ENCODE results near the gene PRDX5. TPM values are rescaled to one million over a fixed set of nuclear protein-coding genes. Genes with fewer than 3 reads are reported as not detected.

Gene PRDX5
- total and polyA plus RNA-seq, 10 of the 15 experiments (the other 5 are each of a cell fraction or from before 2014, with no cell fraction given): 95.7 to 406 (median 240) TPM

DNA sequence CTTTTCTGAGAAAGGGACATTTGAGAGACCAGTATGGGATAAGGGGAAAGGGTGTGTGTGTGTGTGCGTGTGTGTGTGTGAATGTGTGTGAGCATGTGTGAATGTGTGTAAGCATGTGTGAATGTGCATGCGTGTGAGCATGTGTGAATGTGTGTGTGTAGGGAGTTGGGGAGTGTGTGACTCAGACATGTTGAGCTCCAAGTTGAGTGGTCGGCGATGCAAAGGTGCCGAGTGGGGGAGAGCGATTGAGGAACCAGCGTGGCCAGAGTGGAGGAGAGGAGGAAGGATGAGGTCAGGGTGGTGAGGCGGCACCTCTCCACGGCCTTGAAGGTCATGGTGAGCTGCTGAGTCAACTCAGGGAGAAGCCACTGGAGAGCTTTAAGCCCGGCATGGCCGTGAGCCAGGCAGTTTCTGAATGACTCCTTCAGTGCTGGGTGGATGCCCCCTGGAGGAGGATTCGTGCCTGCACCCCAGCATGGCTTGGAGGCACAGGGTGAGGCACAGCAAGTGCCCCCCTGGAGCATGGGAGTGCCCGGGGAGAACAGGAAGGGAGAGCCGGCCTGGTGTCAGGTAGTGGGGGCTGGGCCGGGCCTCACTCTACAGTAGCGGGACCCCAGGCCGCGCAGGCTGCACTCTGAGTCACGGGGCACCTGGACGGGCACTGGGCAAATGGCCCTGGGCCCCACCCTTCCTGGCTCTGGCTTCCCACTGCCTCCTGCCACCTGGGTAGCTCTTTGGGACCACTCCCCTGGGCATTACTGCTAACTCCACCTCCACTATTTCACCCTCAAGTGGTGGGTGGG is 13.8 kb downstream of the PRDX5 start (continued):
- TF ChIP-seq EP300 (IDR thresholded peaks at IDR 0.05; ENCODE audit: borderline replicate concordance in 1 of 2, control insufficient read depth in 1 of 2, low read depth in 2 of 2, low read length in 2 of 2) (peak in 1 of 2 experiments; percentile 68; a peak in 1 of 4 replicates), BHLHE40 (IDR thresholded peaks at IDR 0.05; ENCODE audit: borderline replicate concordance in 1 of 2, low read depth in 2 of 2, low read length in 1 of 2) (peak in 1 of 2 experiments; percentile 65; a peak in 2 of 4 replicates), SPI1 (IDR thresholded peaks at IDR 0.05; ENCODE audit: borderline replicate concordance, insufficient read depth, low read depth, low read length) (no peak), SMARCA5 (IDR thresholded peaks at IDR 0.05) (peak; percentile 73; the same call in 1 of the 2 replicates), ZNF207 (IDR thresholded peaks at IDR 0.05; ENCODE audit: borderline replicate concordance) (no peak), PBX3 (IDR thresholded peaks at IDR 0.05; ENCODE audit: insufficient replicate concordance, low read depth, low read length) (peak; percentile 43), ZSCAN29 (IDR thresholded peaks at IDR 0.05) (0 out of 2 replicates have a peak, but pooled peaks have one; percentile 37), GATAD2B (conservative IDR thresholded peaks at IDR 0.05; ENCODE audit: low read depth) (peak; percentile 81), EGR1 (IDR thresholded peaks at IDR 0.05; ENCODE audit: borderline replicate concordance in 1 of 2, low read depth in 2 of 2, low read length in 2 of 2) (no peak), NFYA (IDR thresholded peaks at IDR 0.05; ENCODE audit: borderline replicate concordance, low read depth, low read length) (no peak), CHD4 (IDR thresholded peaks at IDR 0.05) (no peak), CBFB (IDR thresholded peaks at IDR 0.05; ENCODE audit: low read depth) (no peak), NFYB (IDR thresholded peaks at IDR 0.05; ENCODE audit: insufficient read depth, low read depth, low read length) (no peak), RELB (IDR thresholded peaks at IDR 0.05; ENCODE audit: low read depth) (peak; percentile 69)
- TF ChIP-seq, protein P1, sequence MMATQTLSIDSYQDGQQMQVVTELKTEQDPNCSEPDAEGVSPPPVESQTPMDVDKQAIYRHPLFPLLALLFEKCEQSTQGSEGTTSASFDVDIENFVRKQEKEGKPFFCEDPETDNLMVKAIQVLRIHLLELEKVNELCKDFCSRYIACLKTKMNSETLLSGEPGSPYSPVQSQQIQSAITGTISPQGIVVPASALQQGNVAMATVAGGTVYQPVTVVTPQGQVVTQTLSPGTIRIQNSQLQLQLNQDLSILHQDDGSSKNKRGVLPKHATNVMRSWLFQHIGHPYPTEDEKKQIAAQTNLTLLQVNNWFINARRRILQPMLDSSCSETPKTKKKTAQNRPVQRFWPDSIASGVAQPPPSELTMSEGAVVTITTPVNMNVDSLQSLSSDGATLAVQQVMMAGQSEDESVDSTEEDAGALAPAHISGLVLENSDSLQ (IDR thresholded peaks at IDR 0.05): peak; percentile 43; the same call in 1 of the 2 replicates
- TF ChIP-seq, protein P2, sequence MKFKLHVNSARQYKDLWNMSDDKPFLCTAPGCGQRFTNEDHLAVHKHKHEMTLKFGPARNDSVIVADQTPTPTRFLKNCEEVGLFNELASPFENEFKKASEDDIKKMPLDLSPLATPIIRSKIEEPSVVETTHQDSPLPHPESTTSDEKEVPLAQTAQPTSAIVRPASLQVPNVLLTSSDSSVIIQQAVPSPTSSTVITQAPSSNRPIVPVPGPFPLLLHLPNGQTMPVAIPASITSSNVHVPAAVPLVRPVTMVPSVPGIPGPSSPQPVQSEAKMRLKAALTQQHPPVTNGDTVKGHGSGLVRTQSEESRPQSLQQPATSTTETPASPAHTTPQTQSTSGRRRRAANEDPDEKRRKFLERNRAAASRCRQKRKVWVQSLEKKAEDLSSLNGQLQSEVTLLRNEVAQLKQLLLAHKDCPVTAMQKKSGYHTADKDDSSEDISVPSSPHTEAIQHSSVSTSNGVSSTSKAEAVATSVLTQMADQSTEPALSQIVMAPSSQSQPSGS (IDR thresholded peaks at IDR 0.05; ENCODE audit: low read length): no peak
- TF ChIP-seq, protein P3, sequence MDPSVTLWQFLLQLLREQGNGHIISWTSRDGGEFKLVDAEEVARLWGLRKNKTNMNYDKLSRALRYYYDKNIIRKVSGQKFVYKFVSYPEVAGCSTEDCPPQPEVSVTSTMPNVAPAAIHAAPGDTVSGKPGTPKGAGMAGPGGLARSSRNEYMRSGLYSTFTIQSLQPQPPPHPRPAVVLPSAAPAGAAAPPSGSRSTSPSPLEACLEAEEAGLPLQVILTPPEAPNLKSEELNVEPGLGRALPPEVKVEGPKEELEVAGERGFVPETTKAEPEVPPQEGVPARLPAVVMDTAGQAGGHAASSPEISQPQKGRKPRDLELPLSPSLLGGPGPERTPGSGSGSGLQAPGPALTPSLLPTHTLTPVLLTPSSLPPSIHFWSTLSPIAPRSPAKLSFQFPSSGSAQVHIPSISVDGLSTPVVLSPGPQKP (IDR thresholded peaks at IDR 0.05; ENCODE audit: low read depth, low read length): no peak
- TF ChIP-seq, protein P4, sequence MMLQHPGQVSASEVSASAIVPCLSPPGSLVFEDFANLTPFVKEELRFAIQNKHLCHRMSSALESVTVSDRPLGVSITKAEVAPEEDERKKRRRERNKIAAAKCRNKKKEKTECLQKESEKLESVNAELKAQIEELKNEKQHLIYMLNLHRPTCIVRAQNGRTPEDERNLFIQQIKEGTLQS (IDR thresholded peaks at IDR 0.05; ENCODE audit: borderline replicate concordance, extremely low read depth, low read depth, low read length): no peak

Data from GM12878 (cell line).